ENCODE data around the gene KLHDC4. TPM values are rescaled to one million over a fixed set of nuclear protein-coding genes. Genes with fewer than 3 reads are reported as not detected.

KLHDC4 gene
- total RNA-seq, 1 experiment from 2014 or later = 26.7 TPM

DNA sequence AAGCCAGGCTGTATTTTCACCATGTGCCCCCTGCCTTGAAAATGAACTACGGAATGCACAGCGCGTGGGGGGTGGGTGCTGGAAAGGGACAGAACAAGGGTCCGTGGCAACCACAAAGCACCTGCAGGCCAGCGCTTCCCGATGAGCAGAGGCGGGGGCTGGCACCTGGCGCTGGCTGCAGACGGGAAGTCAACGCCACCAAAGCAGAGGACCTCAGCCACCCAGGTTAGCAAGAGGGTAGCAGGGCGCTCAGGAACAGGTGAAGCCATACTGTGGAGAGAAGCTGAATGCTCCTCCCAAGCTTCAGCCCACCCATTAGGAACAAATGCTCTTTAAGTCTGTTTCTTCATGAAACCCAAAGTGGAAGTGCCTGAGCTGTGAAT is 64.7 kb downstream of the KLHDC4 start:
- no peak for DNase-seq (ENCODE audit: low read depth)

DNA sequence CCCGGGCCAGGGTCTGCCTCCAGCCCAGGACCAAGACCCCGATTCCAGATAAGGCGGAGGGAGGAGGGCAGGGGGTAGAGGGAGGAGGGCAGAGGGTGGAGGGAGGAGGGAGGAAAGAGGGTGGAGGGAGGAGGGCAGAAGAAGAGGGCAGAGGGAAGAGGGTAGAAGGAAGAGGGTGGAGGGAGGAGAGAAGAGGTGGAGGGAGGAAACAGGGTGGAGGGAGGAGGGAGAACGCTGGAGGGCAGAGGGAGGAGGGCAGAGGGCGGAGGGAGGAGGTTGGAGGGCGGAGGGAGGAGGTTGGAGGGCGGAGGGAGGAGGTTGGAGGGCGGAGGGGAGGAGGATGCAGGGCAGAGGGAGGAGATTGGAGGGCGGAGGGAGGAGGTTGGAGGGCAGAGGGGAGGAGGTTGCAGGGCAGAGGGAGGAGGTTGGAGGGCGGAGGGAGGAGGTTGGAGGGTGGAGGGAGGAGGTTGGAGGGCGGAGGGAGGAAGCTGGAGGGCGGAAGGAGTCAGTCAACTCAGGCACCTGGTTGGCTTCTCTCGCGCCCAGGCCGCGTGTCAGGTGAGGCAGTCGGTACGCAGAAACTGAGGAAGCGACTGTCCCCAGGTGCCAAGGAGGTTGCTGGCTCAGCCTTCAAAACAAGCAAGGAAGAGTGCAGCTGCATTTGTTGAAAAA is 65.2 kb downstream of the KLHDC4 start:
- no peak for DNase-seq (ENCODE audit: low read depth)

- DNase-seq (ENCODE audit: low read depth) = no peak
Observed at GRCh38 chr16:87698676-87699199, 67.0 kb downstream of the KLHDC4 start.

GRCh38 chr16:87698241-87698640 is 67.5 kb downstream of the KLHDC4 start:
- DNase-seq (ENCODE audit: low read depth) = no peak

DNA sequence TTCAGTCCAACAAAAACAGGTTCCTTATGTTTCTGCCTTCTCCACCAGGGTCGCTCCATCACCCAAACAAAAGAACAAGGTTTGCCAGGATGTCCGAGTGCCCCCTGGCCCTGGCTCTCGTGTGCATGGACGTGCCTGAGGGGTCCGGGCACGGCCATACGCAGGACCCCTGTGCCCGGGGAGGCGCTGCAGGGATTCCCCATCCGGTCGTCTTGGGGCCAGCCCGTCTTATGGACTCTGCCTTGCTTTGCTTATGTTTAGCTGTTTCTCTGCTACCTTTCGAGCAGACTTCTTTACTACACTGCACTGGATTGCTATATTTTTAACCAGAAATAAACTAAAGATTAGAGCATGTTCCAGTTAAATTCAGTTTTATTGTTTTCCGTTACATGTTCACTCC is 68.0 kb downstream of the KLHDC4 start:
- no peak for DNase-seq (ENCODE audit: low read depth)

GRCh38 chr16:87697256-87697655 is 68.5 kb downstream of the KLHDC4 start:
- no peak for DNase-seq (ENCODE audit: low read depth)

GRCh38 chr16:87696726-87697125 is 69.1 kb downstream of the KLHDC4 start:
- DNase-seq (ENCODE audit: low read depth) = no peak

DNA sequence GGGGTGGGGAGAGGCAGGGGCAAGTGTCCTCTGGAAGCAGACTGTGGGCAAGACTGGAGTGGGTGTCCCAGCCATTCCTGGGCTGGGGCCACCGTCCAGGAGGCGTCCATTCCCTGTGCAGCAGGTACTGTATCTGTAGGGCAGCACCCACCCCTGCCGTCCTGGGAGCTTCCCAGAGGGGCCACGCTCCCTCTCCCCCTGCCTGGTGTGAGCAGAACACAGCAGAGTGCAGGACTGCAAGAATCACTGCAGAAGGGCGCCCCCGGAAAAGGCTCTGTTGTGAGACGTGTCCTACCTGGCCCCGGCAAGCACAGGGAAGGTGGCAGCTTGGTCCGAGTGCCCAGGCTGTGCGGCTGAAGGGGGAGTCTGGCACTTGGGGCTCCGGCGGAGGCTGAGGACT is 70.3 kb downstream of the KLHDC4 start:
- DNase-seq (ENCODE audit: low read depth) = no peak

- DNase-seq (ENCODE audit: low read depth) = no peak
Observed at GRCh38 chr16:87694441-87695125, 71.2 kb downstream of the KLHDC4 start.

DNA sequence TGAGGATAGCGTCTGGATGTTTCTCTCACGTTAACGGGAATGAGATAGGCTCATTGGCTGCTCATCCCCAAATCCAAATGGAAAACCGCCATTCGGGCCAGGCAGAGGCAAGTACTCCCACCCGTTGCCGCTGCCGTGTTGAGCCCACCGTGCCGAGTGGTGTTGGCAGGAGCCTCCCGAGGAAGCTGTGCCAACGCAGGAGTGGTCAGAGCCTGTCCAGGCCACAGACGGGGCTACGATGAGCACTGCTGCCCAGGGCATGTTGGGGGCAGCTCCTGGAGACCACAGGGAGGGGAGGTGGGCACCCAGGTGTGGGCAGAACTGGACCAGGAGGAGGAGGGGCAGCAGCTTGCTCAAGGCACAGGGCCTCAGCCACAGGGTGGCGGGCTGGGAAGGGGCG is 72.0 kb downstream of the KLHDC4 start:
- no peak for DNase-seq (ENCODE audit: low read depth)

DNA sequence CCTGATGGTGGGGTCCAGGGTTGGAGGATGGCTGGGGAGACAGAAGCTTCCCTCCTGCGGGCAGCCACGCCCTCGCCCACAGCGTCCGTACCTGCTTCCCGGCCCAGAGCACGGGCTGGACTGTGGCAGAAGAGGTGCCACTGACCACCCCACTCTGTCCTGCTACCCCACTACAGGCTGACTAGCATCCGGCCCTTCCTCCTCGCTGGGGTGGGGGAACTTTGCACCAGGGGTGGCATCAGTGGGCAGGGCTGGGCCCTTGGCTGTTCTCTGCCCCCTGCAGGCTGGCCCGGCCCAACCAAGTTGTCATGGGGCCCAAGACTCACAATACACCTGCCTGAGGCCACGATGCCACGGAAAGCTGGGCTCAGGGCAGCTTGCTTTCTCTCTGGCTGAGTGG is 73.0 kb downstream of the KLHDC4 start:
- DNase-seq (ENCODE audit: low read depth) = no peak

GRCh38 chr16:87692176-87692575 is 73.6 kb downstream of the KLHDC4 start:
- DNase-seq (ENCODE audit: low read depth) = no peak

DNA sequence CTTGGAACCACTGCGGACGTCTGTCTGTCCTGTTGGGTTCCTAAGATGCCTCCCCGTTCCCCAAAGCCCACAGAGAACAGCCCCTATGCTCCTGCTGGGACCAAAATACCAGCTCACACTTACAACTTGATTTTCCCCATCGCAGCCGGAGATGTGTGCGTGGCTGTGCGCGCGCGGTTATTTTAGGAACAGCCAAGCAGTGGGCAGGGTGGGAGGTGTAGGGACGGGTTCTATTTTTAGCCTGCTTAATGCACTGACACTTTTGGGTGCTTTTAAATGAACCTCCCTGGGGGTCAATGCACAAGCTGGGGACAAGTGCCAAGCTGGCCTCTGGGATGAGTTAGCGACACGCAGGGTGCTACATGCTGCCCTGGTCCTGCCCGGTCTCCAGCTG is 74.1 kb downstream of the KLHDC4 start:
- DNase-seq (ENCODE audit: low read depth) = no peak

- no peak for DNase-seq (ENCODE audit: low read depth)
Observed at GRCh38 chr16:87690911-87691685, 74.7 kb downstream of the KLHDC4 start.

DNA sequence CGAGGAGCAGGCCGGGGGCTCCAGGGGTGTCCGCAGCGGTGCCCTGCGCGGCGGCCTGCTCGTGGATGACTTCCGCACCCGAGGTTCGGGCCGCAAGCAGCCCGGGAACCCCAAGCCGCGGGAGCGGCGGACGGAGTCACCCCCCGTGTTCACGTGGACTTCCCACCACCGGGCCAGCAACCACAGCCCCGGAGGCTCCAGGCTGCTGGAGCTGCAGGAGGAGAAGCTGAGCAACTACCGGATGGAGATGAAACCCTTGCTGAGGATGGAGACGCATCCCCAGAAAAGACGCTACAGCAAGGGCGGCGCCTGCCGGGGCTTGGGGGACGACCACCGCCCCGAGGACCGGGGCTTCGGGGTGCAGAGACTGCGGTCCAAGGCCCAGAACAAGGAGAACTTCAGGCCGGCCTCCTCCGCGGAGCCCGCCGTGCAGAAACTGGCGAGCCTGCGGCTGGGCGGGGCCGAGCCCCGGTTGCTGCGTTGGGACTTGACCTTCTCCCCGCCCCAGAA is 75.8 kb downstream of the KLHDC4 start:
- DNase-seq (ENCODE audit: low read depth) = no peak

DNA sequence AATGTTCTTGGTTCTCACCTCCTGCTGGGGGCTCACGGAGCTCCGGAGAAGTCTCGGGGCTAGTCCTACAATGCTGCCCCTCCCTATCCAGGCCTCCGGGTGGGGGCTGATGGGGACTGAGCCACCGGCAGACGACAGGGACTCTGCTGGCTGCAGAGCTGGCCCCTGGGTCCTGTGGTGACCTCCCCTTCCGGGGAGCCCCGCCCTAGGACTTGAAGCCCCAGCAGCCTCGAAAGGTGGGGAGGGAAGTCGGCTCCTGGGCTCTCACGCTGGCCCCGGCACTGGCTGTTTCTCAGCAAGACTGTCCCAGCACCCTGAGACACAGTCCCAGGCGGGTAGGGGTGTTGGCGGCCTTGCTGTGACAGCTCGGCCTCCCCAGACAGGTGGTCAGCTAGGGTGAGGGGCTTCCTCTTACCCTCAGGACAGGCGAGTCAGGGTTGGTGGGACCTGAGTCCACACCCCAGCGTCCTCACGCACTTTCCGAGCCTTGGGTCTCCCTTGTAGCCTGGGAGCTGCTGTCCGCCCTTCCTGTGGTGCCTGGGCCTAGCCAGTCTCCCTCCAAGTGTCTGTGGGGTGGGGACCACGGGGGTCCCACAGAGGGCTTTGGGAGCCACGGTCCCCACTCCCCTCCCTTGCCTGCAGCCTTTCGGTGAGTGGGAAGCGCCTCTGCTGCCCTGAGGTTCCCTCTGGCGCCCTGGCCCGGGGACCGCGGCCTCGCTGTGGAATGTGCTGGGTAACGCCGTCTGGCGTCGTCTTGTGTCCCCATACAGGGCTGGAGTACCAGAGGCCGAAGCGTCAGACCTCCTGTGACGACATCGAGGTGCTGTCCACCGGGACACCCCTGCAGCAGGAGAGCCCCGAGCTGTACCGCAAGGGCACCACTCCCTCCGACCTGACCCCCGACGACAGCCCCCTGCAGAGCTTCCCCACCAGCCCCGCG is 76.6 kb downstream of the KLHDC4 start:
- no peak for DNase-seq (ENCODE audit: low read depth)

- DNase-seq (ENCODE audit: low read depth) = no peak
Observed at GRCh38 chr16:87687998-87688529, 77.7 kb downstream of the KLHDC4 start.

- DNase-seq (ENCODE audit: low read depth) = peak; percentile 4
Observed at GRCh38 chr16:87687126-87687910, 78.5 kb downstream of the KLHDC4 start.

- DNase-seq (ENCODE audit: low read depth) = no peak
Observed at GRCh38 chr16:87686697-87687096, 79.1 kb downstream of the KLHDC4 start.

- DNase-seq (ENCODE audit: low read depth) = no peak
Observed at GRCh38 chr16:87685766-87686165, 80.0 kb downstream of the KLHDC4 start.
